ENCODE measurements around the gene SSBP3.

SSBP3 gene

GRCh38 chr1:54178296-54179070 is 227.7 kb downstream of the SSBP3 start:
- TF ChIP-seq EZH2phosphoT487 (conservative IDR thresholded peaks at IDR 0.05; ENCODE audit: low read length), result no peak
- TF ChIP-seq, protein P1, sequence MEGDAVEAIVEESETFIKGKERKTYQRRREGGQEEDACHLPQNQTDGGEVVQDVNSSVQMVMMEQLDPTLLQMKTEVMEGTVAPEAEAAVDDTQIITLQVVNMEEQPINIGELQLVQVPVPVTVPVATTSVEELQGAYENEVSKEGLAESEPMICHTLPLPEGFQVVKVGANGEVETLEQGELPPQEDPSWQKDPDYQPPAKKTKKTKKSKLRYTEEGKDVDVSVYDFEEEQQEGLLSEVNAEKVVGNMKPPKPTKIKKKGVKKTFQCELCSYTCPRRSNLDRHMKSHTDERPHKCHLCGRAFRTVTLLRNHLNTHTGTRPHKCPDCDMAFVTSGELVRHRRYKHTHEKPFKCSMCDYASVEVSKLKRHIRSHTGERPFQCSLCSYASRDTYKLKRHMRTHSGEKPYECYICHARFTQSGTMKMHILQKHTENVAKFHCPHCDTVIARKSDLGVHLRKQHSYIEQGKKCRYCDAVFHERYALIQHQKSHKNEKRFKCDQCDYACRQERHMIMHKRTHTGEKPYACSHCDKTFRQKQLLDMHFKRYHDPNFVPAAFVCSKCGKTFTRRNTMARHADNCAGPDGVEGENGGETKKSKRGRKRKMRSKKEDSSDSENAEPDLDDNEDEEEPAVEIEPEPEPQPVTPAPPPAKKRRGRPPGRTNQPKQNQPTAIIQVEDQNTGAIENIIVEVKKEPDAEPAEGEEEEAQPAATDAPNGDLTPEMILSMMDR (IDR thresholded peaks at IDR 0.05; ENCODE audit: insufficient read depth, low read length, poor library complexity, severe bottlenecking), result no peak
- Histone ChIP-seq H4K20me1 (ENCODE audit: low read depth, low read length) (no peaks in the 10 kb centered on the region), H3K79me2 (ENCODE audit: insufficient read depth, low read length) (no peaks in the 10 kb centered on the region), H3K27ac (ENCODE audit: low read depth, low read length) (no peak overlapping the region), H3K36me3 (ENCODE audit: low read length) (no peaks in the 10 kb centered on the region), H3K4me3 (ENCODE audit: insufficient read depth, low read length, poor library complexity, severe bottlenecking) (no peak overlapping the region), H3K27me3 (ENCODE audit: low read length) (no peaks in the 10 kb centered on the region), H3K9me2 (replicated peaks; ENCODE audit: insufficient read depth, low read length) (no peaks in the 10 kb centered on the region), H2AFZ (ENCODE audit: low read depth, low read length, severe bottlenecking) (no peak overlapping the region), H3K4me2 (ENCODE audit: low read depth, low read length, poor library complexity, severe bottlenecking) (no peak overlapping the region), H3K9ac (ENCODE audit: low read length) (no peak overlapping the region), H3K9me3 (ENCODE audit: insufficient read depth, low read length) (no peaks in the 10 kb centered on the region), H3F3A (ENCODE audit: insufficient read depth) (no peaks in the 10 kb centered on the region)

DNA sequence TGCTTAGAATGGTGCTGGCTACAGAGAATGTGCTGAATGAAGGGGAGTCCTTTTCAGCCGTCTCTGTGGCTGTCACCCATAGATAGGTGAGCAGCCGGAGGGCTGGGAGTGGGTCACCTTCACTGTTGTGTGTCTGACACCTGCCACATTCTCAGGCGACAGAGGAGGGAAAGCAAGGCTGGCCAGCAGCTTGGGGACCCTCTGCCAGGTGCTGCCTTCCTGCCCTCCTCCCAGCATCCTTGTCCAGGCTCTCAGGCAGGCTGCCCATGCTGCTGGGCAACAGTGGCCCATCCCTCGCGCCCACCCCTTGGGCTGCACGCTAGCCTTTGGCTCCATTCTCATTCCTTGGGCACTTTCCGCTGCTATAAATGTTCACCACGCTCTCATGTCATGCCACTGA is 228.5 kb downstream of the SSBP3 start:
- H3K79me2 ChIP-seq (ENCODE audit: insufficient read depth, low read length), result no peaks in the 10 kb centered on the region
- no peaks in the 10 kb centered on the region for H4K20me1 ChIP-seq (ENCODE audit: low read depth, low read length)
- no peaks in the 10 kb centered on the region for H3K9me2 ChIP-seq (replicated peaks; ENCODE audit: insufficient read depth, low read length)
- no peak overlapping the region for H3K27ac ChIP-seq (ENCODE audit: low read depth, low read length)
- H3K9ac ChIP-seq (ENCODE audit: low read length), result no peak overlapping the region
- no peak overlapping the region for H3K4me2 ChIP-seq (ENCODE audit: low read depth, low read length, poor library complexity, severe bottlenecking)
- H3K36me3 ChIP-seq (ENCODE audit: low read length), result no peaks in the 10 kb centered on the region
- no peak overlapping the region for H3K4me3 ChIP-seq (ENCODE audit: insufficient read depth, low read length, poor library complexity, severe bottlenecking)
- no peaks in the 10 kb centered on the region for H3K9me3 ChIP-seq (ENCODE audit: insufficient read depth, low read length)
- no peaks in the 10 kb centered on the region for H3F3A ChIP-seq (ENCODE audit: insufficient read depth)
- H2AFZ ChIP-seq (ENCODE audit: low read depth, low read length, severe bottlenecking), result no peak overlapping the region
- H3K27me3 ChIP-seq (ENCODE audit: low read length), result no peaks in the 10 kb centered on the region
- no peak for TF ChIP-seq EZH2phosphoT487 (conservative IDR thresholded peaks at IDR 0.05; ENCODE audit: low read length)
- TF ChIP-seq, protein P1 (IDR thresholded peaks at IDR 0.05; ENCODE audit: insufficient read depth, low read length, poor library complexity, severe bottlenecking), result no peak

- Histone ChIP-seq H4K20me1 (ENCODE audit: low read depth, low read length) (no peaks in the 10 kb centered on the region), H3K36me3 (ENCODE audit: low read length) (no peaks in the 10 kb centered on the region), H3K9me2 (replicated peaks; ENCODE audit: insufficient read depth, low read length) (no peaks in the 10 kb centered on the region), H3K9ac (ENCODE audit: low read length) (no peak overlapping the region), H3K27me3 (ENCODE audit: low read length) (no peaks in the 10 kb centered on the region), H3K4me2 (ENCODE audit: low read depth, low read length, poor library complexity, severe bottlenecking) (no peak overlapping the region), H3K4me3 (ENCODE audit: insufficient read depth, low read length, poor library complexity, severe bottlenecking) (no peak overlapping the region), H3K79me2 (ENCODE audit: insufficient read depth, low read length) (no peaks in the 10 kb centered on the region), H3K9me3 (ENCODE audit: insufficient read depth, low read length) (no peaks in the 10 kb centered on the region), H3F3A (ENCODE audit: insufficient read depth) (no peaks in the 10 kb centered on the region), H2AFZ (ENCODE audit: low read depth, low read length, severe bottlenecking) (no peak overlapping the region), H3K27ac (ENCODE audit: low read depth, low read length) (no peak overlapping the region)
- no peak for TF ChIP-seq EZH2phosphoT487 (conservative IDR thresholded peaks at IDR 0.05; ENCODE audit: low read length)
- TF ChIP-seq, protein P1 (IDR thresholded peaks at IDR 0.05; ENCODE audit: insufficient read depth, low read length, poor library complexity, severe bottlenecking), result no peak
Observed at GRCh38 chr1:54176621-54177327, 229.4 kb downstream of the SSBP3 start.
